Tongue (tissue), 2 donors: ENCODE measurements around the gene RCBTB1. TPM values are rescaled to one million over a fixed set of nuclear protein-coding genes. Genes with fewer than 3 reads are reported as not detected.
A peak's percentile ranks its signal among the peaks of the same experiment; 100 is the strongest.
"Not testable (repeated sequence)": the region's sequence is repeated elsewhere in the genome, so short reads cannot be mapped to it uniquely, and the experiment has no call there.

Experiments used
- DNase-seq: peaks from one replicate; pipeline ENCODE4 v3.0.0-alpha.2; 2015
- total RNA-seq: library from RNA; depleted of rRNA; stranded (reverse); fragments of >200 nt; gene quantifications from one replicate; pipeline ENCODE4 v1.2.3, GENCODE V29; 2014

Gene RCBTB1
- total RNA-seq, result 29.3 TPM

GRCh38 chr13:49585220-49586157 lies at the start of gene RCBTB1:
Gene RCBTB1 (minus strand): TSS chr13:49585558. CDS start chr13:49567279, 18,279 bp downstream.
- DNase-seq, result peak; percentile 83

- DNase-seq, result no peak
Observed at GRCh38 chr13:49633710-49634109, 48.4 kb upstream of the RCBTB1 start.

GRCh38 chr13:49632156-49632555 lies 46.8 kb upstream of the RCBTB1 start:
- DNase-seq, result no peak

GRCh38 chr13:49630580-49630979 lies 45.2 kb upstream of the RCBTB1 start:
- no peak for DNase-seq

- DNase-seq, result no peak
Observed at GRCh38 chr13:49629947-49630346, 44.6 kb upstream of the RCBTB1 start.

GRCh38 chr13:49629196-49629938 lies 44.0 kb upstream of the RCBTB1 start:
- no peak for DNase-seq

GRCh38 chr13:49627831-49628652 lies 42.7 kb upstream of the RCBTB1 start, which contains the start of gene ARL11:
Gene ARL11 (plus strand): TSS chr13:49628507. CDS start chr13:49630448, 1,941 bp downstream.
- DNase-seq, result no peak

GRCh38 chr13:49625392-49626079 lies 40.2 kb upstream of the RCBTB1 start:
- DNase-seq, result no peak

GRCh38 chr13:49624229-49624628 lies 38.9 kb upstream of the RCBTB1 start:
- DNase-seq, result no peak

GRCh38 chr13:49622174-49622946 lies 37.0 kb upstream of the RCBTB1 start:
- no peak for DNase-seq

- DNase-seq, result no peak
Observed at GRCh38 chr13:49620170-49620621, 34.8 kb upstream of the RCBTB1 start.

GRCh38 chr13:49616676-49617065 lies 31.3 kb upstream of the RCBTB1 start:
- no peak for DNase-seq

GRCh38 chr13:49615836-49616675 lies 30.7 kb upstream of the RCBTB1 start:
- peak; percentile 27 for DNase-seq

- DNase-seq, result not testable (repeated sequence)
Observed at GRCh38 chr13:49612042-49612441, 26.7 kb upstream of the RCBTB1 start.

- DNase-seq, result peak; percentile 88
Observed at GRCh38 chr13:49610176-49610575, 24.8 kb upstream of the RCBTB1 start.

GRCh38 chr13:49608651-49609331 lies 23.4 kb upstream of the RCBTB1 start:
- no peak for DNase-seq

GRCh38 chr13:49607761-49608160 lies 22.4 kb upstream of the RCBTB1 start:
- DNase-seq, result no peak

- DNase-seq, result peak; percentile 93
Observed at GRCh38 chr13:49606747-49607648, 21.6 kb upstream of the RCBTB1 start.
